ENCODE measurements around the gene KCNJ9.

The KCNJ9 gene

DNA sequence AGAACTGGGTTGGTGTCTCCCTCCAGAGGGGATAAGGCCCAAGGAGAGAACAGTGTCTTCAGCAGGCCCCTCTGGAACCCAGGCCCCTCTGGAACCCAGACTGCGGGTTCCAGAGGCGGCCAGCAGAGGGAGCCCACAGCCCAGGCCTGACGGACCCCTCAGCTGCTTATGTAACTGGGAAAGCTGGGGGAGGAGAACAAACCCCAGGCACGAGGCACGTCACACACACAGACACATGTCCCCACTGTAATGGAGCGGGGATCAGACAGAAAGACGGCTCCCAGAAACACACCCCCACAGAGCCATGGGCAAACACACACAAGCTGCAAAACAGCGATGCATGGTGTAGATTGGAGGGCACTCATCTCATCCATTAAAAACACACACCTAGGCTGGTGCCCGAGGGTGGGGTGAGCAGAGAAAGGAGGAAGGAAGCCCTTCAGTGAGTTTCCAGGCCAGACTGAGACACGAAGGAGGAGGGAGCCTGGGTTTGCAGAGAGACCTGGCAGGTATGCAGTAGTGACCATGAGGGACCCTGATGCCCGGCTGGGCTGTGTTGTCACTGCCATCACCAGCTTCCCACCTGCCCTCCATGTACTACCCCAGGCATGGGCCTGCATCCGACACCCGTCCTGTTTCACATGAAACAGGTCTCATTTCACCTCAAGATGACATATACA lies 19.8 kb downstream of the KCNJ9 start:
- TF ChIP-seq CTCF (IDR thresholded peaks at IDR 0.05; ENCODE audit: extremely low read depth, missing control alignments) = peak; percentile 74
- peak; percentile 82 for DNase-seq (ENCODE audit: low spot score)

- DNase-seq (ENCODE audit: low spot score) = no peak
- no peak for TF ChIP-seq CTCF (IDR thresholded peaks at IDR 0.05; ENCODE audit: extremely low read depth, missing control alignments)
Observed at GRCh38 chr1:160101717-160102522, 20.6 kb downstream of the KCNJ9 start.

DNA sequence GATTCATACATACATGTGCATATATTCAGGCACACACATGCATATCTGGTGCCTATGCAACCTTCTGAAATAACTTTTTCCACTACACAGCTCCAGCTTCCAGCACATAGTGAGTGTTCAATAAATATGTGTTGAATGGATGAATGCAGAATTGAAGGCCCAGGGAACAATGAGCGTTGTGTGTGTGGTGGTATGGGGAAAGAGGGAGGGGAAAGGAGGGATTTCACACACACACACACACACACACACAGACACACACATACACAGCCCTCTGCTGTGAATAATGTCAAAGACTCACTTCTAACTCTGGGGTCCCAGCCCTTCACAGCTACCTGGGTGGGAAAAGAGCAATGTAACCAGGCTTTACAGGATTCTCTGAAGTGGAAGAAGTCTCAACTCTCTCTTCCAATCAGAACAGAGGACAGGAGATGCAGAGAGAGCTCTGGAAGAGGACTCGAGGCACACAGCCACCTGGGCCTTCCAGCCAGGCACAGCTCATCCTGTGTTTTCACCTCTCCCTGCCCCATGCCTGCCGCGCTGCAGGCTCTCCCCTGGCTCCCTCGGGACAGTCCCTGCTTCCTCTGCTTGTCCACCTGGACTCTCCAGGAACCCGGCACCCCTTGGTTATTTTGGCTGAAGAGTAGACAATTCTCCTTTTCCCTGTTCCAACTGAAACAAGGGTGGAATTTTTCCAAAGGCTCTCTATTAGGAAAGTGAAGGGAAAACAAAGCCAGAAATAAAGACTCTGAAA lies 22.5 kb downstream of the KCNJ9 start:
- no peak for DNase-seq (ENCODE audit: low spot score)
- no peak for TF ChIP-seq CTCF (IDR thresholded peaks at IDR 0.05; ENCODE audit: extremely low read depth, missing control alignments)

DNA sequence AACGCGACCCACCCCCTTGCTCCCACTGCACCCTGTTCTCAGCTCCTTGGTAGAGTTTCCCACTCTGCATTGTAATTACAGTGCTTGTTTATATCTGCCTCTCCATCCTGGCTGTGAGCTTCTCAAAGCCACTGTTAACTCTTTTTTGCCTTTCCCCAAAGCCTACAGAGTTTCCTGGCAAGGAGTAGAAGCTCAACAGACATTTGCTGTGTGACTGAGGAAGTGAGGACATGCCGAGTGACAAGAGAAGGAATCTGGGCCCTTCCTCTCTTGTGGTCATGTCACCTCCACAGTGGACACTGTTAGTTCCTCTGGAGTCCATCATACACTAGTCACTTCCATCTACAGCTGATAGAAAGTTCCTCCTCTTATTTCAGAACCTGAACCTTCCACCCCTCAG lies 23.1 kb downstream of the KCNJ9 start:
- DNase-seq (ENCODE audit: low spot score) = no peak
- TF ChIP-seq CTCF (IDR thresholded peaks at IDR 0.05; ENCODE audit: extremely low read depth, missing control alignments) = no peak

- no peak for DNase-seq (ENCODE audit: low spot score)
- TF ChIP-seq CTCF (IDR thresholded peaks at IDR 0.05; ENCODE audit: extremely low read depth, missing control alignments) = no peak
Observed at GRCh38 chr1:160105155-160105554, 23.8 kb downstream of the KCNJ9 start.

- no peak for TF ChIP-seq CTCF (IDR thresholded peaks at IDR 0.05; ENCODE audit: extremely low read depth, missing control alignments)
- DNase-seq (ENCODE audit: low spot score) = no peak
Observed at GRCh38 chr1:160107512-160107911, 26.2 kb downstream of the KCNJ9 start.
